PFSK-1 (cell line): Measurements from ENCODE around the gene MAGI2.

Experiments used
- FOXP2 ChIP-seq: optimal IDR thresholded peaks from 2 replicates; pipeline ENCODE3; 2011; ENCODE audit warnings: borderline replicate concordance, control low read depth, inconsistent platforms; ENCODE audit not compliant: insufficient read depth; ENCODE audit errors: extremely low read length, extremely low read depth
- POLR2AphosphoS5 ChIP-seq: IDR thresholded peaks from 2 replicates; pipeline ENCODE4 v1.6.1; 2012; ENCODE audit warnings: low read depth, mild to moderate bottlenecking, control low read depth, low read length, moderate library complexity
- REST ChIP-seq, 2 experiments: IDR thresholded peaks; 2 replicates each; pipeline versions ENCODE4 v1.6.1 to v1.8.0; 2011 to 2012; ENCODE audit warnings: low read depth in 2 of 2, low read length in 2 of 2, control low read depth in 1 of 2, inconsistent platforms in 1 of 2, mild to moderate bottlenecking in 1 of 2, moderate library complexity in 1 of 2; ENCODE audit not compliant: insufficient read depth in 1 of 2
- SIN3A ChIP-seq: IDR thresholded peaks from 2 replicates; pipeline ENCODE4 v1.6.1; 2012; ENCODE audit warnings: mild to moderate bottlenecking, low read length, moderate library complexity, borderline replicate concordance; ENCODE audit not compliant: insufficient read depth
- TAF1 ChIP-seq: IDR thresholded peaks from 2 replicates; pipeline ENCODE4 v1.6.1; 2012; ENCODE audit warnings: low read length, control low read depth, borderline replicate concordance; ENCODE audit not compliant: insufficient read depth

Gene MAGI2

GRCh38 chr7:78185149-78185745 is 1268.2 kb downstream of the MAGI2 start:
- TF ChIP-seq FOXP2 (no peak), POLR2AphosphoS5 (no peak), TAF1 (no peak), SIN3A (no peak), REST (IDR thresholded peaks at IDR 0.05; ENCODE audit: insufficient read depth in 1 of 2, low read depth in 2 of 2, low read length in 2 of 2) (no peak)

GRCh38 chr7:78184299-78184698 is 1269.2 kb downstream of the MAGI2 start:
- TF ChIP-seq TAF1 (no peak), POLR2AphosphoS5 (no peak), FOXP2 (no peak), REST (IDR thresholded peaks at IDR 0.05; ENCODE audit: insufficient read depth in 1 of 2, low read depth in 2 of 2, low read length in 2 of 2) (no peak), SIN3A (no peak)

GRCh38 chr7:78179827-78180477 is 1273.5 kb downstream of the MAGI2 start:
- no peak for TF ChIP-seq REST (IDR thresholded peaks at IDR 0.05; ENCODE audit: insufficient read depth in 1 of 2, low read depth in 2 of 2, low read length in 2 of 2)
- no peak for TF ChIP-seq POLR2AphosphoS5
- TF ChIP-seq SIN3A = no peak
- TF ChIP-seq TAF1 = no peak
- no peak for TF ChIP-seq FOXP2

GRCh38 chr7:78179211-78179610 is 1274.3 kb downstream of the MAGI2 start:
- TF ChIP-seq SIN3A = no peak
- no peak for TF ChIP-seq TAF1
- no peak for TF ChIP-seq REST (IDR thresholded peaks at IDR 0.05; ENCODE audit: insufficient read depth in 1 of 2, low read depth in 2 of 2, low read length in 2 of 2)
- TF ChIP-seq POLR2AphosphoS5 = no peak
- no peak for TF ChIP-seq FOXP2

- TF ChIP-seq FOXP2 = no peak
- no peak for TF ChIP-seq SIN3A
- TF ChIP-seq TAF1 = no peak
- TF ChIP-seq REST (IDR thresholded peaks at IDR 0.05; ENCODE audit: insufficient read depth in 1 of 2, low read depth in 2 of 2, low read length in 2 of 2) = no peak
- TF ChIP-seq POLR2AphosphoS5 = no peak
Observed at GRCh38 chr7:78178319-78178718, 1275.1 kb downstream of the MAGI2 start.
